GM23338 (cell line): ENCODE data around the gene FRMD3. TPM values are rescaled to one million over a fixed set of nuclear protein-coding genes. Genes with fewer than 3 reads are reported as not detected.

Source experiments
- ATAC-seq: fragments of 200-7000 bp; cut with Tn5 transposase; 3 replicates; pipeline ENCODE4 v1.9.1; 2020
- DNase-seq: peaks from one replicate; pipeline ENCODE4 v3.0.0-alpha.2; 2015; ENCODE audit warnings: low spot score
- H2AFZ ChIP-seq: fragments of 200-600 bp; sonication (generic); 2 replicates; pipeline ENCODE4 v1.8.0; 2016; ENCODE audit warnings: antibody characterized with exemption, mild to moderate bottlenecking, moderate library complexity
- H3F3A ChIP-seq: fragments of 200-600 bp; sonication (generic); replicated peaks from 2 replicates; pipeline ENCODE4 v1.8.0; 2017; ENCODE audit warnings: antibody characterized with exemption, mixed run types, low read depth
- H3K27ac ChIP-seq: fragments of 200-600 bp; sonication (generic); 2 replicates; pipeline ENCODE4 v1.6.1; 2016; ENCODE audit warnings: low read depth
- H3K27me3 ChIP-seq: fragments of 200-600 bp; sonication (generic); 2 replicates; pipeline ENCODE4 v1.8.0; 2016; ENCODE audit warnings: mild to moderate bottlenecking, mixed run types, moderate library complexity; ENCODE audit not compliant: insufficient read depth
- H3K36me3 ChIP-seq: fragments of 200-600 bp; sonication (generic); 2 replicates; pipeline ENCODE4 v1.8.0; 2016; ENCODE audit warnings: mild to moderate bottlenecking; ENCODE audit not compliant: insufficient read depth
- H3K4me1 ChIP-seq: fragments of 200-600 bp; sonication (generic); 2 replicates; pipeline ENCODE4 v1.8.0; 2016; ENCODE audit warnings: mild to moderate bottlenecking, moderate library complexity; ENCODE audit not compliant: insufficient read depth
- H3K4me2 ChIP-seq: fragments of 200-600 bp; sonication (generic); 2 replicates; pipeline ENCODE4 v1.7.1; 2017; ENCODE audit warnings: mixed run types
- H3K4me3 ChIP-seq: fragments of 200-600 bp; sonication (generic); 2 replicates; pipeline ENCODE4 v1.6.1; 2016; ENCODE audit warnings: mixed run types
- H3K79me2 ChIP-seq: fragments of 200-600 bp; sonication (generic); replicated peaks from 2 replicates; pipeline ENCODE4 v1.8.0; 2017; ENCODE audit warnings: mild to moderate bottlenecking; ENCODE audit not compliant: insufficient read depth
- H3K9me2 ChIP-seq: fragments of 200-600 bp; sonication (generic); 2 replicates; pipeline ENCODE4 v1.8.0; 2017; ENCODE audit not compliant: insufficient read depth
- H4K20me1 ChIP-seq: fragments of 200-600 bp; sonication (generic); replicated peaks from 2 replicates; pipeline ENCODE4 v1.8.0; 2017; ENCODE audit warnings: mild to moderate bottlenecking; ENCODE audit not compliant: insufficient read depth
- H3K27ac Mint-ChIP-seq: 2 replicates; pipeline ENCODE4 v1.8.0; 2020; ENCODE audit warnings: inconsistent platforms, mild to moderate bottlenecking, moderate library complexity, mixed read lengths
- H3K27me3 Mint-ChIP-seq: 3 replicates; pipeline ENCODE4 v1.8.0; 2022; ENCODE audit warnings: low read depth, mild to moderate bottlenecking, moderate library complexity, mixed read lengths, inconsistent platforms; ENCODE audit not compliant: insufficient read depth, poor library complexity
- H3K36me3 Mint-ChIP-seq: 3 replicates; pipeline ENCODE4 v1.8.0; 2021; ENCODE audit warnings: low read depth, mild to moderate bottlenecking, inconsistent platforms, moderate library complexity, mixed read lengths
- H3K4me1 Mint-ChIP-seq: 3 replicates; pipeline ENCODE4 v1.8.0; 2020; ENCODE audit warnings: mild to moderate bottlenecking, inconsistent platforms, mixed read lengths
- H3K4me3 Mint-ChIP-seq: 3 replicates; pipeline ENCODE4 v1.8.0; 2021; ENCODE audit warnings: moderate library complexity, mild to moderate bottlenecking, inconsistent platforms, mixed read lengths
- H3K9me3 Mint-ChIP-seq: 3 replicates; pipeline ENCODE4 v1.8.0; 2020; ENCODE audit warnings: moderate library complexity, mild to moderate bottlenecking, inconsistent platforms, mixed read lengths
- EZH2phosphoT487 ChIP-seq: fragments of 200-600 bp; sonication (generic); IDR thresholded peaks from one replicate; pipeline ENCODE4 v1.8.1; 2018; ENCODE audit warnings: antibody characterized with exemption; ENCODE audit not compliant: unreplicated experiment
- JUNB ChIP-seq: IDR thresholded peaks from one replicate; pipeline ENCODE4 v1.6.1; 2016; ENCODE audit warnings: antibody characterized with exemption; ENCODE audit not compliant: unreplicated experiment
- NANOG ChIP-seq: IDR thresholded peaks from 2 replicates; pipeline ENCODE4 v1.6.1; 2016; ENCODE audit warnings: antibody characterized with exemption, borderline replicate concordance
- REST ChIP-seq: IDR thresholded peaks from one replicate; pipeline ENCODE4 v1.6.1; 2018; ENCODE audit warnings: antibody characterized with exemption; ENCODE audit not compliant: unreplicated experiment
- STAT1 ChIP-seq: IDR thresholded peaks from one replicate; pipeline ENCODE4 v1.6.1; 2016; ENCODE audit warnings: antibody characterized with exemption; ENCODE audit not compliant: unreplicated experiment
- ZNF114 ChIP-seq: fragments of 250-450 bp; sonication (Bioruptor Pico); IDR thresholded peaks from 2 replicates; pipeline ENCODE4 v1.5.0; 2020; ENCODE audit warnings: mild to moderate bottlenecking, moderate library complexity
- ZNF331 ChIP-seq: fragments of 250-450 bp; sonication (Bioruptor Pico); IDR thresholded peaks from 2 replicates; pipeline ENCODE4 v1.5.0; 2020; ENCODE audit warnings: low read depth, mild to moderate bottlenecking, moderate library complexity
- ZNF462 ChIP-seq: fragments of 250-450 bp; sonication (Bioruptor Pico); IDR thresholded peaks from 2 replicates; pipeline ENCODE4 v1.5.0; 2020; ENCODE audit warnings: mild to moderate bottlenecking, moderate library complexity
- polyA plus RNA-seq: library from polyadenylated mRNA; unstranded; fragments of >200 nt; fragmentation: Nextera tagmentation; extraction: Ambion mirVana; gene quantifications from 2 replicates; pipeline ENCODE4 v1.2.1, GENCODE V29; 2016
- total RNA-seq: library from RNA; depleted of rRNA; stranded (reverse); fragments of >200 nt; shearing (Covaris generic); gene quantifications from 2 replicates; pipeline ENCODE4 v1.2.3, GENCODE V29; 2014

The FRMD3 gene
- total and polyA plus RNA-seq, 2 experiments from 2014 or later = 0.47 to 1.2 TPM

GRCh38 chr9:83430681-83431080, 107.5 kb downstream of the FRMD3 start:
- no peak for TF ChIP-seq JUNB
- TF ChIP-seq STAT1 = no peak
- ATAC-seq = no peak
- Histone ChIP-seq H4K20me1 (no peaks in the 10 kb centered on the region), H3K79me2 (no peaks in the 10 kb centered on the region), H3K4me2 (no peak overlapping the region), H3K9me2 (no peaks in the 10 kb centered on the region; the same call in 1 of the 2 replicates), H3K36me3 (no peaks in the 10 kb centered on the region), H2AFZ (no peak overlapping the region), H3K27ac (no peak overlapping the region), H3F3A (no peaks in the 10 kb centered on the region), H3K27me3 (no peaks in the 10 kb centered on the region), H3K4me3 (no peak overlapping the region), H3K4me1 (peaks cover 7% of the 10 kb centered on the region; the same call in 1 of the 2 replicates)
- DNase-seq = no peak
- peaks cover 13% of the 10 kb centered on the region for H3K9me3 Mint-ChIP-seq
- peaks cover 9% of the 10 kb centered on the region for H3K4me1 Mint-ChIP-seq
- H3K36me3 Mint-ChIP-seq = peaks cover 12% of the 10 kb centered on the region; the same call in 2 of the 3 replicates
- peaks cover 4% of the 10 kb centered on the region for H3K27me3 Mint-ChIP-seq
- no peak overlapping the region for H3K27ac Mint-ChIP-seq
- no peak overlapping the region for H3K4me3 Mint-ChIP-seq

- peaks cover 3% of the 10 kb centered on the region for H3K27me3 Mint-ChIP-seq
- TF ChIP-seq NANOG = no peak
- no peak for TF ChIP-seq EZH2phosphoT487
- no peak for TF ChIP-seq ZNF331 (CRISPR knock-in tag)
- no peak for TF ChIP-seq REST
- TF ChIP-seq ZNF114 (CRISPR knock-in tag) = no peak
- TF ChIP-seq STAT1 = no peak
- no peak for TF ChIP-seq ZNF462 (CRISPR knock-in tag)
- peaks cover 11% of the 10 kb centered on the region for H3K9me3 Mint-ChIP-seq
- ATAC-seq = no peak
- Histone ChIP-seq H3K27me3 (no peaks in the 10 kb centered on the region), H2AFZ (no peak overlapping the region), H3K9me2 (no peaks in the 10 kb centered on the region; the same call in 1 of the 2 replicates), H3K27ac (no peak overlapping the region), H3K4me3 (no peak overlapping the region), H3K4me1 (peaks cover 7% of the 10 kb centered on the region; the same call in 1 of the 2 replicates), H4K20me1 (no peaks in the 10 kb centered on the region), H3K36me3 (no peaks in the 10 kb centered on the region), H3K79me2 (no peaks in the 10 kb centered on the region), H3K4me2 (no peak overlapping the region), H3F3A (no peaks in the 10 kb centered on the region)
- DNase-seq = no peak
- no peak overlapping the region for H3K4me3 Mint-ChIP-seq
- H3K4me1 Mint-ChIP-seq = peaks cover 14% of the 10 kb centered on the region
- H3K36me3 Mint-ChIP-seq = peaks cover 10% of the 10 kb centered on the region; the same call in 2 of the 3 replicates
- H3K27ac Mint-ChIP-seq = no peak overlapping the region
Measured at GRCh38 chr9:83429229-83429628, 109.0 kb downstream of the FRMD3 start.
